Stomach (tissue), 9 donors: ENCODE measurements around the gene EGFL6. TPM values are rescaled to one million over a fixed set of nuclear protein-coding genes. Genes with fewer than 3 reads are reported as not detected.
"Not testable (repeated sequence)": the region's sequence is repeated elsewhere in the genome, so short reads cannot be mapped to it uniquely, and the experiment has no call there.

Experiments used
- DNase-seq, 2 donors: peaks; one replicate each; pipeline versions ENCODE4 v3.0.0 to v3.0.0-alpha.2; 2013 to 2019
- H3K27ac ChIP-seq, 5 donors: fragments of 200-600 bp in 4 of 5; sonication (generic) in 4 of 5; one replicate each; pipeline ENCODE4 v1.5.1; 2013 to 2019; ENCODE audit warnings: mild to moderate bottlenecking in 1 of 5, moderate library complexity in 1 of 5
- H3K27me3 ChIP-seq, 3 donors: fragments of 200-600 bp; sonication (generic); one replicate each; pipeline ENCODE4 v1.5.1; 2017 to 2019; ENCODE audit warnings: mixed run types in 1 of 3
- H3K36me3 ChIP-seq, 4 donors: fragments of 200-600 bp; sonication (generic); 1 replicate in 3 of 4; 2 replicates in 1 of 4; pipeline ENCODE4 v1.5.1; 2016 to 2019
- H3K4me1 ChIP-seq, 4 donors: fragments of 200-600 bp; sonication (generic); one replicate each; pipeline ENCODE4 v1.5.1; 2016 to 2019
- H3K4me3 ChIP-seq, 4 donors: fragments of 200-600 bp; sonication (generic) in 3 of 4; one replicate each; pipeline ENCODE4 v1.5.1; 2016 to 2019; ENCODE audit warnings: mild to moderate bottlenecking in 1 of 4
- H3K9me3 ChIP-seq, 4 donors: fragments of 200-600 bp; sonication (generic); one replicate each; pipeline ENCODE4 v1.5.1; 2016 to 2019
- CTCF ChIP-seq, 7 experiments: fragments of 450-650 bp in 4 of 7; fragments of 200-600 bp in 3 of 7; sonication (generic) in 3 of 7; IDR thresholded peaks; one replicate each; pipeline ENCODE4 v1.5.1; 2016 to 2019; ENCODE audit warnings: antibody characterized with exemption in 7 of 7, control low read depth in 2 of 7, mild to moderate bottlenecking in 1 of 7
- EP300 ChIP-seq: sonication (generic); formaldehyde crosslinking; IDR thresholded peaks from one replicate; pipeline ENCODE4 v1.6.1; 2017; ENCODE audit warnings: antibody characterized with exemption
- POLR2A ChIP-seq, 4 donors: fragments of 450-650 bp; IDR thresholded peaks; one replicate each; pipeline ENCODE4 v1.6.1; 2016; ENCODE audit warnings: antibody characterized with exemption in 4 of 4, control low read depth in 2 of 4, mild to moderate bottlenecking in 1 of 4, moderate library complexity in 1 of 4
- POLR2AphosphoS5 ChIP-seq, 3 donors: sonication (generic); formaldehyde crosslinking; IDR thresholded peaks; one replicate each; pipeline ENCODE4 v1.6.1; 2016; ENCODE audit warnings: antibody characterized with exemption in 3 of 3
- WGBS, 5 donors: extraction: QIAGEN DNeasy Blood & Tissue Kit in 3 of 5; methylation state at CpG; one replicate each; pipeline versions ENCODE4 v1.1.5 to v1.1.7; 2013 to 2018; 5-methylcytosine and 5-hydroxymethylcytosine counted together
- intact Hi-C: fragments of 100-400 bp; cut with DNase I; formaldehyde crosslinking; loops from one replicate; pipeline ENCODE4 v1.15.1; 2023; ENCODE audit warnings: low total_unique reads
- polyA plus RNA-seq, 3 donors: library from polyadenylated mRNA; stranded (reverse); fragments of 200-250 nt; gene quantifications; one replicate each; pipeline ENCODE4 v1.2.3, GENCODE V29; 2013
- total RNA-seq, 5 donors: library from RNA; depleted of rRNA; stranded (reverse); fragments of >200 nt; gene quantifications; one replicate each; pipeline versions ENCODE4 v1.1.0 to v1.2.3, GENCODE V29; 2014 to 2016
- donor health status: healthy with polysubstance abuse.
- donor health status: Bipolar disorder and iron deficiency.
- donor health status: healthy.

Gene EGFL6
- total and polyA plus RNA-seq, 8 donors: 0.92 to 6.4 (median 2.6) TPM; not detected in 4

GRCh38 chrX:13647709-13648212, 78.4 kb downstream of the EGFL6 start:
- intact Hi-C loops: loop anchor here (5.0 to 10.0 kb wide), 2 partner anchors 140 to 387 kb away; no protein-coding TSS in a partner anchor

GRCh38 chrX:13648336-13648735, 78.9 kb downstream of the EGFL6 start:
- not testable (repeated sequence) for H3K27me3 ChIP-seq, DNase-seq, H3K4me3 ChIP-seq, H3K36me3 ChIP-seq, H3K9me3 ChIP-seq
- intact Hi-C loops: loop anchor here (5.0 to 10.0 kb wide), 2 partner anchors 141 to 386 kb away; no protein-coding TSS in a partner anchor
- Histone ChIP-seq H3K27ac (peak overlapping the region in 1 of 5 donors; percentile 31), H3K4me1 (peaks cover 0 to 16% (median 7%) of the 10 kb centered on the region in 4 donors)
- WGBS, 5 donors: 76 to 94% (median 88%) methylated on average over 2 of the region's 2 CpGs

More at GRCh38 chrX:13647709-13648212, 78.4 kb downstream of the EGFL6 start:
- DNase-seq: peak; percentile 64 to 82
- WGBS, 5 donors: 17 to 58% (median 22%) methylated on average over 8 of the region's 8 CpGs
- peak in 2 of 3 donors; percentile 9 to 28 for TF ChIP-seq POLR2AphosphoS5 (IDR thresholded peaks at IDR 0.05)
- TF ChIP-seq POLR2A (IDR thresholded peaks at IDR 0.05): no peak
- TF ChIP-seq CTCF (IDR thresholded peaks at IDR 0.05): no peak
- Histone ChIP-seq H3K27ac (peak overlapping the region in 3 of 5 donors; percentile 25 to 44 (median 31)), H3K4me3 (no peak overlapping the region), H3K27me3 (peaks cover 0 to 3% (median 0%) of the 10 kb centered on the region in 3 donors), H3K36me3 (no peaks in the 10 kb centered on the region), H3K4me1 (peaks cover 0 to 16% (median 4%) of the 10 kb centered on the region in 4 donors), H3K9me3 (no peaks in the 10 kb centered on the region)

GRCh38 chrX:13649838-13650237, 80.4 kb downstream of the EGFL6 start:
- intact Hi-C loops: loop anchor here (5.0 to 10.0 kb wide), 2 partner anchors 143 to 385 kb away; no protein-coding TSS in a partner anchor
- no peaks in the 10 kb centered on the region for H3K36me3 ChIP-seq
- DNase-seq: peak in 1 of 2 donors; percentile 50

GRCh38 chrX:13650318-13650717, 80.9 kb downstream of the EGFL6 start:
- H3K36me3 ChIP-seq: no peaks in the 10 kb centered on the region
- no peaks in the 10 kb centered on the region for H3K27me3 ChIP-seq
- DNase-seq: no peak
- WGBS, 5 donors: 82 to 100% (median 97%) methylated on average over 1 of the region's 1 CpG
- no peak overlapping the region for H3K27ac ChIP-seq
- H3K4me3 ChIP-seq: no peak overlapping the region
- intact Hi-C loops: no loop called here
- peaks cover 0 to 27% (median 13%) of the 10 kb centered on the region in 4 donors for H3K4me1 ChIP-seq
- H3K9me3 ChIP-seq: no peaks in the 10 kb centered on the region
- TF ChIP-seq CTCF (IDR thresholded peaks at IDR 0.05) (no peak), EP300 (no peak), POLR2A (IDR thresholded peaks at IDR 0.05) (no peak), POLR2AphosphoS5 (IDR thresholded peaks at IDR 0.05) (no peak)

More at GRCh38 chrX:13649838-13650237, 80.4 kb downstream of the EGFL6 start:
- peaks cover 0 to 27% (median 13%) of the 10 kb centered on the region in 4 donors for H3K4me1 ChIP-seq
- no peaks in the 10 kb centered on the region for H3K9me3 ChIP-seq
- WGBS, 5 donors: 58 to 78% (median 67%) methylated on average over 5 of the region's 5 CpGs
- no peak overlapping the region for H3K4me3 ChIP-seq
- no peak overlapping the region for H3K27ac ChIP-seq
- H3K27me3 ChIP-seq: no peaks in the 10 kb centered on the region
- TF ChIP-seq POLR2AphosphoS5 (IDR thresholded peaks at IDR 0.05): no peak
- TF ChIP-seq CTCF (IDR thresholded peaks at IDR 0.05): no peak

GRCh38 chrX:13651150-13651549, 81.7 kb downstream of the EGFL6 start:
- H3K36me3 ChIP-seq: peaks cover 0 to 5% (median 1%) of the 10 kb centered on the region in 4 donors
- intact Hi-C loops: no loop called here

More at GRCh38 chrX:13651150-13651549, 81.7 kb downstream of the EGFL6 start:
- no peak for DNase-seq
- Histone ChIP-seq H3K27me3 (no peaks in the 10 kb centered on the region), H3K27ac (no peak overlapping the region), H3K4me3 (no peak overlapping the region), H3K9me3 (no peaks in the 10 kb centered on the region), H3K4me1 (peaks cover 0 to 22% (median 13%) of the 10 kb centered on the region in 4 donors)
- TF ChIP-seq POLR2AphosphoS5 (IDR thresholded peaks at IDR 0.05): no peak
- 48 to 78% (median 63%) methylated on average over 3 of the region's 3 CpGs for WGBS, 5 donors
